ENCODE measurements around the gene TKTL1. TPM values are rescaled to one million over a fixed set of nuclear protein-coding genes. Genes with fewer than 3 reads are reported as not detected.
"Not testable (repeated sequence)": the region's sequence is repeated elsewhere in the genome, so short reads cannot be mapped to it uniquely, and the experiment has no call there.

The TKTL1 gene
- total RNA-seq, 1 donor from 2014 or later = not detected

DNA sequence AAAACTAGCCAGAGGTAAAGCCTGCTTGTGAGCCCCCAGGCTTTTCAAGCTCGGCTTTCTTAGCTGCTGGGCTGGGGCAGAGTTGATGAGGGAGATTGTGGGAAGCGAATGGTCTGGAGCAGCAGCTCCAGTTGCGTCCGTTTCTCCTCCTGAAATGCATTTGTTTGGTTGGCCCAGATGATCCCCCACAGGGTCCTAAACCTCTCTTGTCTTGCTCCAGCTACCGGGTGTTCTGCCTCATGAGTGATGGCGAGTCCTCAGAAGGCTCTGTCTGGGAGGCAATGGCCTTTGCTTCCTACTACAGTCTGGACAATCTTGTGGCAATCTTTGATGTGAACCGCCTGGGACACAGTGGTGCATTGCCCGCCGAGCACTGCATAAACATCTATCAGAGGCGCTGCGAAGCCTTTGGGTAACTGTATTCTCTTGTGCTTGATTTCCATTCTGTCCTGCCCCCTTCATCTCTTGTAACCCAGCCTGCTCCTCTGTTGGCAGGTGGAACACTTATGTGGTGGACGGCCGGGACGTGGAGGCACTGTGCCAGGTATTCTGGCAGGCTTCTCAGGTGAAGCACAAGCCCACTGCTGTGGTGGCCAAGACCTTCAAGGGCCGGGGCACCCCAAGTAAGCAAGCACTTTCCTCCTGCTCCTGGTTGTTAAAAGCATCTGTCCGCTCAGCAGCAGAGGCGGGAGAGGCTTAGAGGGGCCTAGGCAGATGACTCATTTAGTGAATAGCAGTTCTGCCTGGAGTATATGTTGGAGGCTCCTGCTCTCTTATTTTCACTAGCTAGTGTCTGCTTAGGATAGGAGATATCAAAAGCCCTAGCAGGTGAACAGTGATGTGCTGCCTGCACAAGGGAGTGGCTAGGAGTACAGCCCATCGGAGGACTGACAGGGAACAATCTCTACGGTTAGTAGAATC lies 15.3 kb downstream of the TKTL1 start:
- ATAC-seq = no peak

DNA sequence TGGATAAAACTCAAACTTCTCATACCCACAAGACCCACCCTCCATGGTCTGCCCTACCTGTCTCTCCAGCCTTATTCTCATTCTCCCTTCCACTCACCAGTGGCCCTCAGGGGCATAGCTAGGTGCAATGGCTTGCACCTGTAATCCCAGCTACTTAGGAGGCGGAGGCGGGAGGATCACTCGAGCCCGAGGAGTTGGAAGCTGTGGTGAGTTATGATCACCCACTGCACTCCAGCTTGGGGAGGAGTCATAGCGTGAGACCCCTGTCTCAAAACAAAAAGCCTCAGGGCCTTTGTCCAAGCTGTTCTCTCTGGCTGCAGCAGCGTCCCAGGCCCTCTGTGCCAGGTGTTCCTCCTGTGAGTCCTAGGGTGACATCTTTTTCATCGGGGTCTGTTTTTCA lies 16.5 kb downstream of the TKTL1 start:
- no peak for ATAC-seq

DNA sequence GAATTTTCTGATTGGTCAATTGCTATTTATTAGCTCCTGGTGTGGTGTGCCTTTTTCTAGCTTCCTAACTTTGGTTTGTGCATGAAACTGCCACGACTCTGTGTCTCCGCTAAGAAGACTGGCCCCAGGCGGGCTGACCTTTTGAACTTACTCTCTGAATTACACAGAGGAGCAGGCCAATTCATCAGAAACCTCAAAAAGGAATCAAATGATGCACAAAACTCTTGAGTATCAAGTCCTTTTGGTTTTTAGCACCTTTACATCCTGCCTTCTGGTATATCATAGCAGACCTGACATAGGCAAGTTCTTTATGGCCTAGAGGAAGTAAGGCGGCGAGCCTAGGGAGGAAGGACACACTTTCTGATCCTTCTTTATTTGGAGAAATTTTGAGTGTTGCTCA lies 17.6 kb downstream of the TKTL1 start:
- no peak for ATAC-seq

DNA sequence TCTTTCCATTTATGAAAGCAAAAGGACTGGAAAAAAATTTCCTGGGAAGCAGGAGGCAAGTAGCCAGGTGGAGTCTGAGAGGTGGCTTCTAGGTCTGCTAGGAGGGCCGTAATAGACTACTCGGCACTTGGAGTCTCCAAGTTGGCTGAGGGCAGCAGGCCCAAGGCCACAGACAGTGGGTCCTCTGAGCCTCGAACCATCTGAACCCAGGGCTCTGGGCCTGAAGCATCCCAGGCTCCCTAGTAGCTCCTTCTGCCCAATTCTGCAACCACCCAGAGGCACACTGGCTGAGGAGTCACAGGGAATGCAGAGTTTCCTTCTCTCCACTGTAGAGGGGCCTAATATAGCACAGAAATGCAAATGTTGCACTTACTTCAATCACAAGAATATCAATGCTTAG lies 19.8 kb downstream of the TKTL1 start:
- no peak for ATAC-seq

DNA sequence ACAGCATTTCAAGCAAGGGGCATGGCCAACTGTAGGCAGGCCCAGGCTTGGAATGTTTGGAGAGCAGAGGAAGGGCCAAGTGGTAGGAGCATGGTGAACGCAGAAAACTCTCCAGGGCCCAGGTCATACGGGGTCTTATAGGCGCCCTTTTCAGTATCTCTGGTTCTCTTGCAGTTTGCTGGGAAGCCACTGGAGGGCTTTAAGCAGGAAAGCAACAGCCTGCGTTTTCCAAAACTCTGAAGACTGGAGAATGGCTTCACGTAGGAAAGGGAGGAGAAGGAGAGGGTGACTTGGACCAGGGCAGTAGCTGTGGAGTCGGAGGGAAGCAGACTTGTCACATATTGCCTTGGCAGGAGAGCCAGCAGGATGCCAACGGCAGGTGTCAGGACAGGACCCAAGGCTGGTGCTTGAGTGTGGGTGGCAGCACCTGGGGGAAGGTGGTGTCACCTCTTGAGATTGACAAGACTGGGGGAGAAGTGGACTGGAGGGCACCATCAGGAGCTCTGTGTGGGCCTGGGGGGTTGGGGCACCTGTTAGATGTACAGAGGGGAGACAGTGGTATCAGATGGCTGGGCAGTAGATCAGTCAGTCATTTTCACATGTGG lies 21.9 kb downstream of the TKTL1 start:
- ATAC-seq = no peak

DNA sequence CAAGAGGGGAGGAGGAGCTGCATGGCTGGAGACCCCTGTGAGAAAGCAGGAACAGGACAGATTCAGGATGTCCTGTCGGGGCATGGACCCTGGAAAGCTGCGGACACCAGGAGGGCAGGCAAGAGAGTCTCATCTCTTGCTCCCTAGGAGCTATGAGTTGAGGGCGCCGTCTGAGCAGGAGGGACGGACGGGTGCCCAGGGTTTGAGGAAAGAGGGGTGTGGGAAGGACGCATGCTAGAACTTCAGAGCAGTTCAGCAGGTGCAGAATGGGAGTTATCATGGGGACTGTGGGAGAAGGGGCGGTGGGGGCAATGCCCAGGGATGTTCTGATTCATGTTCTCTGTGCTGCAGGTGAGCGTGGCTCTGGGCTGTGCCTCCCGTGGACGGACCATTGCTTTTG lies 24.8 kb downstream of the TKTL1 start:
- ATAC-seq = no peak

DNA sequence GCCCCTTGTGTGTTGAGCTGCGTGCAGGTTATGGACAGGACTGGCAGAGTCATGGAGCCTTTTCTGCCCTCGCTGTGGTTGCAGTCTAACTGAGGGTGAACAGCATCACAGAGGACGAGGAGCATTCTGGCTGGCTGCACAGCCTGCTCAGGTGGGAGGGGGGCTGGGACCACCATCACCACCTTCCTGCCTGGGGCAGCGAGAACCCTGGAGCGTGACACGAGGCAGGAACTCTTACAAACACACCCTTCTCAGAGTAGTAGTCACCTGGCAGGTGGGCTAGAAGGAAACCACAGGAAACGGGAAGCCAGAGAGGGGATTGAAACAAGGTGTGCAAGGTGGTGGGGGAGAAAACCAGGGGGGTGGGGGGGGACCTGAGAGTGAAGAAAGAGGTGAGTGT lies 25.6 kb downstream of the TKTL1 start:
- no peak for ATAC-seq

DNA sequence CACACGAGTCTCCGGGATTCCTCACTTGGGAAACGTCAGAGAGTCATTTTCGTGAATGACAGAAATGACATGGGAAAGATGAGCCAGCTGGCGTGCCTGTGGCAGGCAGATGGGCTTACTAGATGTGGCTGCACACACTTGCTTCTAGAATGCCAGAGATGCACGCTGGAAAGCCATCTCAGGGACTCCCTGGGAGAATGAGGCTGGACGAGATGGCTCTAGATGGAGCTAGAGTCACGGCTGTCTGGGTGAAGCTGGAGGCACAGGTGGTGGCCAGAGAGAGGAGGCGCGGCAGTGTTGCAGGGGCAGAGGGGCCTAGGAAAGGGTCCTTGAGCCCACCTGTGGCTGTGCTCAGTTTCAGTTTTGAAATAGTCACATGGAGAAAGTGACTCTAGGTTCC lies 26.0 kb downstream of the TKTL1 start:
- peak; percentile 22 for ATAC-seq

DNA sequence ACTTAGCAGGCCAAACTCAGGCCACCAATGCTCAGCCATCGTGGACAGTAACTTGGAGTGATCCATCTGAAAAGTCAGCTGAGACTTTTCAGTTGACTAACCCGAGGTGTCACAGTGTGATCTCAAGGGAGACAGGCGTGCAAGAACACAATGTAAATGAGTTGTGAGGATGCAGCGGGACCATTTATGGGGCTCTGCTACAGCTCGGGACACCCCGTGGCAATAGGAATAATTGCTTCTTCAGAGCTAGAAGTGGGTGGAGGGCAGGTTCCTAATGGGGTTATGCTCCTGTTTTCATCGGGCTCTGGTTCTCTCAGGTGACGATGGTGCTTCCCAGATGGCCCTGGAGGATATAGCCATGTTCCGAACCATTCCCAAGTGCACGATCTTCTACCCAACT lies 27.3 kb downstream of the TKTL1 start:
- ATAC-seq = no peak

DNA sequence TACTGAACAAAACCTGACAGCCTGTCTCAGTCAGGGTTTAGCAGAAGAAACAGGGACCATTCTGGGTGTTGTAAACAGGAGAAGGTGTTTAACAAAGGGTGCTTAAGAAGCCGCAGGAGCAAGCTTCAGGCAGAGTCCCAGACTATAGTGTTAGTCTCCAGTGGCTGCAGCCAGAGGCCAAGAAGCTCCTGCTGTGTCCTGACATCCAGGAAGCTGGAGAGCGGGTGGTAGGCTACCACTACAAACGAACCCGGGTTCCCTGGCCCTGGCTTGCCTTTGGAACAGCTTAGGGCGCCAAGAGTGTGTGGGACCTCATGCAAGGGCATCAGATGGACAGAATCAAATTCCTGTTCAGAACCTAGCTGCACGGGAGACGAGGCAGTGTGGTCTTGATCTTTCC lies 27.9 kb downstream of the TKTL1 start:
- no peak for ATAC-seq

DNA sequence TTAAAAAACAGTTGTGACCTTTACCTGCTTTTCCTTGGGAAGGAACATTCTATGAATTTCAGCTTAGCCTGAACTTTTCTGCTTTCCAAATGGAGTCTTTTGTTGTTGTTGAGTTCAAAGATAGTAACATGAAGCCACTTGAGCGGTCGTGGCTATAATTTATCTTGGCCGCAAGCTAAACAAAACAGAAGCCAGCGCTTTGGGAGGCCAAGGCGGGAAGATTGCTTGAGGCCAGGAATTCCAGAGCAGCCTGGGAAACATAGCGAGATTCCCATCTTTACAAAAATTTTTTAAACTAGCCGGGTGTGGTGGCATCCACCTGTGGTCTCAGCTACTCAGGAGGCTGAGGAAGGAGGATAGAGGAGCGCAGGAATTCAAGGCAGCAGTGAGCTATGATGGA lies 29.9 kb downstream of the TKTL1 start:
- no peak for ATAC-seq

DNA sequence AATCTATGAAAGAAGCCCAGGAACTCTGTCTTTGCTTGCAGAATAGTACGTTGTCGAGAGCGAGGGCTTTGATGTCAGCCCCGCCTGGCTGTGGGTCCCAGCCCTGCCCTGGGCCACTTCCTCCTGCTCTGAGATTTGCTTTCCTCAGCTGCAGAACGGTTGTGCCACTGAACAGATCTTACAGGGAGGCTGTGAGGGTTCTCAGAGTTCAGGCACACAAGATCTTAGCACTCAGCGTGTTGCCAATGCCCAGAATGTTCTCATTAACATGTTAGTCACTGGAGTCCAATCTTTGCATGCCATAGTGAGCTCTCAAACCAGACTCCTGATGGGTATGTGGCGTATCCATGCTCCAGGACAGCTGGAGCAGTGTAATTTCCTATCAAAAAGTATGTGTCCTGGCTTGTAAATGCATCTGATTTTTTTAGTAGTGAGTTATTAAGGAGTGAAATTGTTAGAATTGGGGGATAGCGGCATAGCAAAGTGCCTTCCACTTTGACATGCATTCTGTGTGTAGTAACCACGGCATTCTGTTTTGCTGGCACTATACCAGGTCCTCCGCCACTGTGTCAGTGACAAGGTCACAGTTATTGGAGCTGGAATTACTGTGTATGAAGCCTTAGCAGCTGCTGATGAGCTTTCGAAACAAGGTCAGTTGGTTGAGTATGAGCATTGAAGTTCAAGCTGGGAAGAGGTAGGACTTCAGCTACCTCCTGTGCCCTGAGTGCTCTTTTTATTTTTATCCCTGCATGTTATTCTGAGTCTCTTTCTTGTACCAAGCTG lies 31.6 kb downstream of the TKTL1 start:
- no peak for ATAC-seq

DNA sequence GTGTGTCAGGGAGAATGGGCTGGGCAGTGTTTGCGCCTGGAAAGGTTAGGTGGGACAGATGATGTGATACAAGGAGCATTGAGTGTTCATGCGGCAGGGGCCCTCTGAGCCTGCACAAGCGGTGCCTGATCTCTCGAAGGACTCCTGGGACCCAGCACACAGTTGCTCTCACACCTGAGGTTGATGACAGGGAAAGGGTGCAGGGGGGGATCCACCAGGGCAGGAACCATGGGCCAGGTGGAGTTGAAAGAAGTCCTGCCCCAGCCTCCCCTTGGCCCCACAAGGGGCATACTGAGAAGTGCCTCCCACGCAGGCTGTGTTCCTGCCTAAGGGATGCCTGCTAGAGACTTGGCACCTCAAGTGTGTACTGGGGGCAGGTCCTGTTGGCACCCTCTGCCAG lies 33.1 kb downstream of the TKTL1 start:
- no peak for ATAC-seq

DNA sequence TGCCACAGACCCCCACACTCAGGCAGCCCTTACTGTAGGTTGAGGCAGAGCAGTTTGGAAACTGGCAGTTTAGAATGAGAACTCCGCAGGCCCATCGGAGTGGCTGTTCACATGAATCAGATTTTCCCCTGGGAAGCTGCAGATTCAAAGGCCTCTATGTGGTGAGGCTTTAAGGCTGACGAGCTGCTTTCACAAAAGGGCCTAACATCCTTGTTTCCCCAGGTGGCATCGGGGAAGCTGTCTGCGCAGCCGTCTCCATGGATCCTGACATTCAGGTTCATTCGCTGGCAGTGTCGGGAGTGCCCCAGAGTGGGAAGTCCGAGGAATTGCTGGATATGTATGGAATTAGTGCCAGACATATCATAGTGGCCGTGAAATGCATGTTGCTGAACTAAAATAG lies 33.7 kb downstream of the TKTL1 start:
- no peak for ATAC-seq

DNA sequence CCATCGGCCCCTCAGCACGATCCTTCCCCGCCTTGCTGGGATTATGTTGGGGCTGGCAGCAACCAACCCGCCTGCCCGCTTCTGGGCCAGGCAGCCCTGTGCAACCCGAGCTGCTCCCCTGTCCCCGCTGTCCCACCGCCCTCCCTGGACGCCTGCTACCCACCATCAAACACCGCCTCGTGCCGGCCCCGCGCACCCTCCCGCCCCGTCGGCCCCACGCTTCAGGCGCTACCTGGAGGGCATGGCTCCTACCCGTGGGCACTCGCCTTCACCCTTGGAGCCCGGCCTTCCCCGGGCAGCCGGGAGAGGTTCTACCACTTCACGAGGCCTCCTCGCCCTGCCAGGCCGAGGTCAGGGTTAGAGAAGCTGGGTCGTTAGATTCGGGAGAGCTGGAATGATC lies 37.0 kb downstream of the TKTL1 start:
- ATAC-seq = no peak

DNA sequence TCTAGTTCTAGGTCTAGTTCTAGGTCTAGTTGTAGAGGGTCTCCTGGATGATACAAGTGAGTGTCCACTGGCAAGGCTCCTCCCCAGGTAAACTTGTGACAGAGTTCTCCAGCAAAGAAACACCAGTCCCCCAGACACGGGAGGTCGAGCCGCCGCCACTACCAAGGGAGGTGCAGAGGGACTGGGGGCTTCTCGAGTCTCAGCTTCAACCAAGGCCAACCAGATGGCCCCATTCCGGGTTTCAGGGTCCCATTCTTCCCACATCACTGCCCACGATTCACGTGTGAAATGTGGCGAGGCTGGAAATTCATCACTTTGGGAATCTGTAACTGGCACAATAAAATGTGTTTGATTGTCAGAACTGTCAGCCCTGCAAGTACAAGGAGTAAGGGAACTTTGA lies 37.5 kb downstream of the TKTL1 start:
- no peak for ATAC-seq

DNA sequence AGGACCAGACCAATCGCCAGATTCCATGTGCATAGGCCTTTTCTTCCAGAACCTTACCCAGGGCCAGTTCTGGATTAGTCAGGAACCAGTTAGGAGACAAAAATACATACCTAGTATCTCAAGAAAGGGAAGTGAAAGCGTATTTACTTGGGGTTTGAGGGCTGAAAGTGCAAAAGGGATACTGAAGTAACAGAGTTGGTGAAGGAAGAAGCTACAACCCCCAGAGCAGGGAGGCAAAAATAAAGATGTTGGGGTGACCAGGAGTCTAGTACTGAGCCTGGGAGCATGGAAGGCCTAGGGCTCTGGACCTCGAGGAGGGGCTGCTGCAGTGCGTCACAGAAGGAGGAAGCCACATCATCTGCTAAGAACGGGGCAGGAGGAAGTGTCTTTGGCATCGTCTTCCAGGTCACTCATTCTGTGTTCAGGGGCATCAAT lies 38.3 kb downstream of the TKTL1 start:
- ATAC-seq = no peak

DNA sequence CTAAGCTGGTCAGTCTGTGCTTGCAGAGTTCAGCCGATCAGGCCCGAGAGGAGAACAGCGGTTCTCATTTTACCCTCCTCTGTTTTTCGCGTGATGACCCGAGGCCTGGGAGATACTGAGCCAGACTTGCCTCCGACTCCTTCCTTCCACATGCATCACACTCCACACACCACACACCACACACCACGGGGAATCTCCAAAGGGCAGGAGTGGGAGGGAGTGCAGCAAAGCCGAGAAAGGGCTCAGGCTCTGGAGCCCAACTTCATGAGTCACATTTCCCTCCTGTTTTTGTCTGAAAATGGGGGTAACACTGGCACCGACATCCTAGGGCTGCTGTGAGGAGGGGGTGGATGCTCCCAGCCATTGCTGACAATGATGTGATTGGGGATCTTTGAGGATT lies 38.9 kb downstream of the TKTL1 start:
- ATAC-seq = no peak

DNA sequence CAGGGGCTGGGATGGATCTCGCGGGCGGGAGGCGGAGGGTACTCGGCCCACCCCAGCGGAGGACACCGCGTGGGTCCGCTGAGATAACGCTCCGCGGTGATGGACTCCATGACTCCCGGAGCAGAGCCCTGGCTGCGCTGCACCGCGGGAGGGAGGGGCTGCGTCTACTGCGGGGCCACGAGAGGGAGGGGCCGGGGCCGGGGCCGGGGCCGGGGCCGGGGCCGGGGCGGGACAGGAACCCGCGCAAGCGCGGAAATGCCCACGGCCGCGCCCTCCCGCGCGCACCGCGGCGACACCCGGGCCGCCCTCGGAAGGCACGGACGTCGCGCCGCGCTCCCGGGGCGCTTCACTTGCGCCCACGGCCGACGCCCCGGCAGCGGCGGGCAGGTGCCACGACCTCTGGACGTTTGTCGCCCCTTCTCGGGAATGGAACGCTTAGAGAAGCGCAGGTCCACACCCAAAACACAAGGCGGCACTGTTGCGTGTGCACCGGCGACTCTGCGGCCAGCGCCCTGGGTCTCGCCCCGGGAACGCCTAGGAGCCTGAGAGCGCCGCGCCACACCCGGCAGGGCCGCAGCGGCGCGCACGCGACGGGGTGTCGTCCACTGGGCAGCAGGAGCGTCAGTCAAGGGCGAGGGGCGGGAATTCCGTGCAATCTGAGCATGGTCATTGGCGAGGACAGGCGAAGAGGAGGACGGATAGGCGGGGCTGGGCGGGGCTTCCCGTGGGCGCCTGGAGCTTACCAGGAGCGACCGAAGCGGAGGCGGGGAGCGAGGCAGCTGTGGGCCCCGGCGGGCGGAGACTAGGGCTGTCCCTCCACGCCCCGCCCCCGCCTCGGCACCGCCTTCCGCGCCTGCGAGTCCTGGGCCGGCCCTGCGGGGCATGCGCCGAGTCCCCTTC lies 46.1 kb downstream of the TKTL1 start:
- peak; percentile 86 for ATAC-seq

DNA sequence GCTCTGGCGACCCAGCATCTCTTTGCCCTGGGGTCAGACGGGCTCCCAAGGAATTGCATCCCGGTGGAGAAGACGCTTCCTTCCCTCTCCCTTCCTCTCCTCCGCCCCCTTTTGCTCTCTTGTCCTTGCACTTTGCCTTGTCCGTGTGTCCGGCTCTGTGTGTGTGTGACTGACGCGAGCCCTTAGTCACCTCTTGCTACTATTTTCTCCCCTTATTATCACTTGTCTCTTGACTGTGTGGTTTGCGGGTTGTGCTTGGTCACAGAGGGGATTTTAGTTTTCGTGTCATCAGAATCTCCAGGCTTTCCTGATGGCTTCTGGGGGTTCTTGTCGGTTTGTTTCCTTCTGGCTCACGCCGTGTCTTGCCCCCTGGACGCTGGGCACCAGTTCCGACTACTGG lies 47.5 kb downstream of the TKTL1 start:
- not testable (repeated sequence) for ATAC-seq

DNA sequence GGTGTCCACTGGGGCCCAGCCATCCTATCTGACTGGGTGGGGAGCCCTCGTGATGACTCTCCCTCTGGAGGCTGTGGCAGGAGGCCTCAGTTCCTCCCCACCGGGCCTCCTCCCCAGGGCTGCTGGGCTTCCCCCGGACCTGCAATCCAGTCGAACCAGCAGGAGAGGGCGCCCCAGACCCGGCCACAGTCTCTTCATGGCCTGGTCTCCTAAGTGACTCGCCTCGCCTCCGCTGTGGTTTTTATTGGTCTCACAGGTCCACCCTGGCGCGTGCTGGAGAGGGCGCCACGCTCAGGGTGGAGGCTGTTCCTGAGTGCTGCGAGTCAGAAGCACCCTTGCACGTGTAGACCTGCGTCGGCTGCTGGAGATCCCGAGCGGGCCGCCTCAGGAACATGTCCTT lies 48.0 kb downstream of the TKTL1 start:
- ATAC-seq = peak; percentile 51

DNA sequence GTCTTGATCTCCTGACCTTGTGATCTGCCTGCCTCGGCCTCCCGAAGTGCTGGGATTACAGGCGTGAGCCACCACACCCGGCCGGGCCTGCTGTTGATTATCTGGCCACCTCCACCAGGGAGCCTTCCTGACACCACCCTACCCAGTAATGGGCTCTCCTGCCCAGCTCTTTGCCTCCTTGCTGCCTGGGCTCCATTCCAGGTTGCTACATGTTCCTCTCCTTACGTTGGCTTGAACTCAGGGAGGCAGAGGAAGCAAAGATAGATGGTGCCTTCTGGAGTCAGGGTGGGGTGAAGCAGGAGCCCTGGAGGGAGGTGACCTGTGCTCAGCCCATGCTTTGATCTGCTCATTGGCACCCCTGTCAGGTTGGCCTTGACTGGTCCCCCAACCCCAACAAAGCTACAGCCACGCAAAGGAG lies 52.5 kb downstream of the TKTL1 start:
- no peak for ATAC-seq

All from esophagus mucosa (tissue), 1 donor.